Measurements from ENCODE around the gene LTB4R2.
"Not testable (repeated sequence)": the region's sequence is repeated elsewhere in the genome, so short reads cannot be mapped to it uniquely, and the experiment has no call there.

Gene LTB4R2

DNA sequence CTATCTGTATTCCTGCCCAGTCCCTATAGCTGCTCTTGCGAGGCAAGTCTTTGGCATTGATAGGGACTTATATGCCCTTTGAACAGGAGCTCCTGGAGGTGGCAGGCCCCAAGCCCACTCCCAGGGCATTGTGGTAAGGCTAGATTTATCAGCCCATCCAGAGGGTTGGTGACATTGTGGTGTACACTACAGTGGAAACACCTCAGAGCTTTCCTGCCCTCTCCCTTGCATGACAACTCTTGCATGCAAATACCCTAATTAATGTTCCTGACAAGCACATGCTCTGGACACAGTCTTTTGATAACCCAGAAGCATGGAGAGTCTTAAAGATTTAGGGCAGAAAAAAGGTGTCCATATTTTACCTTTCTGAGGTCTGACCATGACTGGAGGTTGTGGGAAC lies 30.7 kb downstream of the LTB4R2 start:
- DNase-seq: no peak

- DNase-seq: no peak
Measured at GRCh38 chr14:24342889-24343288, 32.9 kb downstream of the LTB4R2 start.

DNA sequence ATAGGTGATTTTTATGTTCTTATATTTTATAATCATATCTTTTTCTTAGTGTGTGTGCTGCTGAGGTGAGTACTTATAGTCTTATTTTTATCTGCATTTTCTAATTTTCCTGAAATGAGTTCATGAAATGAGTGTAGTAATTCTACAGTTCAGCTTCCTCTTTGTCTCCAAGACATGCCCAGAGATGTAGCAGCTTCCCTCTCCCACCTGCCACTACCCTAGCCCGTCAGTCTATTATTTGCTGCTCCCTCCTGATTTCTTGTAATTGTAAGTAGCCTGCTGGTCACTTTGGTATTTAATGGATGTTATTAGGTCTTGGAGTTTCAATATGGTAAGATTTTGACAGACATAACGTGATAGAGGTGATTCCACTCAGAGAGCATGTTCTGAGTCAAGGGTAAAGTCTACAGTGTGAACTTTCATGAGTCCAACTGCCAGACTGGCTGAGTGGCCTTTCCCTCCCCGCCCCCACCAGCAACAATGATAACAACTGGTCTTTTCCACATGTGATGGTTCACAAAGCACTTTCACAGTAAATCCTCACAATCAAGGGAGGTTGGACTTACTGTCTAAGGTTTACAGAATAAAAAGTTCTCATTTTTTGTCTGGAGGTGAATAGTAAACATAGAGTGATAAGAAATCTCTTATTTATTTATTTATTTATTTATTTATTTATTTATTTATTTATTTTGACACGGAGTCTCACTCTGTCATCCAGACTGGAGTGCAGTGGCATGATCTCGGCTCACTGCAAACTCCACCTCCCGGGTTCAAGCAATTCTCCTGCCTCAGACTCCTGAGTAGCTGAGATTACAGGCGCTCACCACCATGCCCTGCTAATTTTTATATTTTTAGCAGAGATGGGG lies 34.1 kb downstream of the LTB4R2 start:
- no peak for DNase-seq

DNA sequence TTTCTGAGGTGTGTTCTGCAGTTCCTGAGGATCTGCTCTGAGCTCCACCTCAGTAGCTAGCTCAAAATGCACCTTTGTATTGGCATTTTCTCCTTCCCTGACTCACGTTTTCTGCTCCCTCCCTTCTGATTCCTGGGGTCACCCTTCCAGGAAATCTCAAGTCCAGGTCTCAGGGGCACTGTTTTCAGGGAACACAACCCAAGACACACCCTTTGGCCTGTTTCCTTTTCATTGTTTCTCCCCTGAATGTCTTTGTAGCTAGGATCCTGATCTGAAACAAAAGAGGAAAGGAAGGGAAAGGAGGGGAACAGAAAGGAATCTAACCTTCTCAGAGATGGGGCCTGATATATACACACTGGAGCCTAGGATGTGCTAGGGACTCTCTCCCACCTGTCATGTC lies 37.2 kb downstream of the LTB4R2 start:
- no peak for DNase-seq

GRCh38 chr14:24348186-24348585 lies 38.2 kb downstream of the LTB4R2 start:
- no peak for DNase-seq

DNA sequence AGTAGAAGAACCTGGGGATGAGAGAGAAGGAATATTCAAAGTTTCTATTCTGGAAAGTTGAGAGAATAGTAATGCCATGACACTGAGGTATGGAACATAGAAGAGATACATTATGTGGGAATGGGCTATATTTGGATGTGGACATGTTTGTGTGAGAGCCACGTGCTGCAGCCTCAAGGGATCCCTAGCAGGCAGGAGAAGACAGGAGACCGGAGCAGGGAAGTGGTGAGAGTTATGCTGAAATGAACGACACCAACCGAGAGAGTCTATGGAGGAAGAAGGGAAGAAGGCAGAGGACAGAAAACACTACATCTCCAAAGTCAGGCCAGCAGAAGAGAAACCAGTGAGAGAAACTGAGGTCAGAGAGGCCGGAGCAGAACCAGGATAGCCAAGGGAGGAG lies 39.8 kb downstream of the LTB4R2 start:
- DNase-seq: no peak

GRCh38 chr14:24351517-24351916 lies 41.6 kb downstream of the LTB4R2 start:
- no peak for DNase-seq

DNA sequence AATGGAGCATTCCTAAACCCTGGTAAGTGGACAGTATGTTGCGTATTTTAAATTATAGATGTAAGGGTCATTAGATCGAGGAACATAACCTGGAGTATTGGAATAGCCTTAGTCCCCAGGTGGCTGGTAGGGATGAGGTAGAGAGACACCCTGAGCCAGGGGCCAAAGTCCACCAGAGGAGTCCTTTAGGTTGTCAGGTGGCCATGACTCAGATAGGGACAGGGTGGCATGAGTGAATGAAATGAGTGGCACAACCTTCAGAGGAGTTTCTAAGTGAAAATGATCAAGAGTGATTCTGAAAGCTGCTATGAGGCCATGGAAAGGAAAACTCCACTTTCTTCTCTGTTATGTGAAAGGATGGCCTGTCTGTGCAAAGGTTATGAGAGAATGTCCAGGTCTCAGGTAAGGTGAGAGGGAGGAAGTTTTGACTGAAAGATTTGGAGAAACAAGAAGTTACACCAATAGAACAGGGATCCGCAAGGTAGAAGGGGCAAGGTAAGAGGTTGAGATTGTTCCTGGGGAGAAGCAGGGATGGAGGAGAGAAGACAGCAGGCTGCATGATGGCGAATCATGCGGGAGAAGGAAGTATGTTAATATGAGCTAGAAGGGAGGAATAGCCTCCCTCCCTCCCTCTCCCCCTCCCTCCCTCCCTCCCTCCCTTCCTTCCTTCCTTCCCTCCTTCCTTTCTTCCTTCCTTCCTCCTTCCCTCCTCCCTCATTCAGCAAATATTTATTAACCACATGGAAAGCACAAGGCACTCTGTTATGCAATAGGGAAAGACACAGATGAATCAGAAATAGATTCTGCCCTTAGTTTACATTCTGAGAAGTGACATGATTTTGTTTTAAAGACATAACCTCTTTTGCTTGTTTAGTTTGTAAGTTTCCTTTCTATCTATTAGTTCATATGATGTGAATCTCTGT lies 43.9 kb downstream of the LTB4R2 start:
- no peak for DNase-seq

DNA sequence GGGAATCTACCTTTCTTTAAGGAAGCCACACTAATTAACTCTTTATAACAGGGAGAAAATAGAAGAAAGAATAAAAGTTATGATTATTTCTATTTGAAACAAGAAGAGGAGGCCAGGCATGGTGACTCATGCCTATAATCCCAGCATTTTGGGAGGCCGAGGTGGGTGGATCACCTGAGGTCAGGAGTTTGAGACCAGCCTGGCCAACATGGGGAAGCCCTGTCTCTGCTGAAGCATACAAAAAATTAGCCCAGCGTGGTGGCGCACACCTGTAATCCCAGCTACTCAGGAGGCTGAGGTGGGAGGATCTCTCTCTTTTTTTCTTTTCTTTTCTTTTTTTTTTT lies 44.5 kb downstream of the LTB4R2 start:
- DNase-seq: not testable (repeated sequence)

DNA sequence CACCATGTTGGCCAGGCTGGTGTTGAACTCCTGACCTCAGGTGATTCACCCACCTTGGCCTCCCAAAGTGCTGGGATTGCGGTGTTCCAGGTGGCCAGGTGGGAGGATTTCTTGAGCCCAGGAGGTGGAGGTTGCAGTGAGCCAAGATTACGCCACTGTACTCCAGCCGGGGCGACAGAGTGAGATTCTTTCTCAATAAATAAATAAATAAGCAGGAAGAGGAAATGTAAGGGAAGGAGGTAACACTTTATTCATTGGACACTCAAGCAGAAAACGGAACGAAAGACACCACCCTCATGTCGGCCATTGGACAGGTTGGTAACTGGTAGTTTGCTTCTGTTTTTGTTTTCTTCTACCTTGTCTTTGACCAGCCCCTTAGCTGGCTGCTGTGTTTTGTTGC lies 45.1 kb downstream of the LTB4R2 start:
- no peak for DNase-seq

DNA sequence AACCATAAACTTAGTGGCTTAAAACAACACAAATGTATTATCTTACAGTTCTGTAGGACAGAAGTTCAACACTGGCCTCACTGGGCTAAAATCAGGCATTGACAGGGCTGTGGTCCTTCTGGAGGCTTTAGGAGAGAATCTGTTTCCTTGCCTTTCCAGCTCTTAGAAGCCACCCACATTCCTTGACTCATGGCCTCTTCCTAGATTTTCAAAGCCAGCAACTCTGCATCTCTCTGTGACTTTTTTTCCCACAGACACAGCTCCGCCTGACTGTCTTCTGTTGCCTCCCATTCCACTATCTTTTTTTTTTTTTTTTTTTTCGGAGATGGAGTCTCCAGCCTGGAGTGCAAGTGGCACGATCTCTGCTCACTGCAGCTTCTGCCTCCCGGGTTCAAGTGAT lies 46.3 kb downstream of the LTB4R2 start:
- no peak for DNase-seq

DNA sequence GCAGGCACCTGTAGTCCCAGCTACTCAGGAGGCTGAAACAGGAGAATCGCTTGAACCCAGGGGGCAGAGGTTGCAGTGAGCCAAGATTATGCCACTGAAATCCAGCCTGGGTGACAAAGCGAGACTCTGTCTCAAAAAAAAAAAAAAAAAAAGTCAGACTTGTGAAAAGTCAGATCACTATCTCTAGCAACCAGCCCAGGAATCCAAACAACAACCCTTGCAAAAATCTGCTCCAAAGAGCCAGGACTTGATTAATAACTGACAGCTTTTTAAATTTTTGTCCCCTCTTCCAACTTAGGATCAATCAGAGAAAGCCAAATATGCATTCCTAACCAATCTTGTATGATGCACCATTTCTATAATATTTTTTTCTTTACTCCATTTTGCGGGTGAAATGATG lies 50.3 kb downstream of the LTB4R2 start:
- DNase-seq: no peak

GRCh38 chr14:24361326-24361725 lies 51.4 kb downstream of the LTB4R2 start:
- no peak for DNase-seq
